Ovary (tissue), 9 donors: Measurements from ENCODE around the gene PLEKHA3. TPM values are rescaled to one million over a fixed set of nuclear protein-coding genes. Genes with fewer than 3 reads are reported as not detected.
A peak's percentile ranks its signal among the peaks of the same experiment; 100 is the strongest.
"Not testable (repeated sequence)": the region's sequence is repeated elsewhere in the genome, so short reads cannot be mapped to it uniquely, and the experiment has no call there.

Experiments used
- DNase-seq, 5 donors: peaks; one replicate each; pipeline ENCODE4 v3.0.0-alpha.2; 2019 to 2020
- H3K27ac ChIP-seq, 2 donors: fragments of 200-600 bp; one replicate each; pipeline versions ENCODE4 v1.5.1 to v1.8.0; 2019 to 2022
- H3K27me3 ChIP-seq: fragments of 200-600 bp; one replicate; pipeline ENCODE4 v1.8.0; 2022
- H3K36me3 ChIP-seq: fragments of 200-600 bp; sonication (generic); one replicate; pipeline ENCODE4 v1.5.1; 2019
- H3K4me1 ChIP-seq: one replicate; pipeline ENCODE4 v1.8.1; 2013; ENCODE audit warnings: mild to moderate bottlenecking, moderate library complexity; ENCODE audit not compliant: insufficient read depth
- H3K4me3 ChIP-seq: fragments of 200-600 bp; sonication (generic); one replicate; pipeline ENCODE4 v1.5.1; 2017
- H3K9me3 ChIP-seq, 2 donors: fragments of 200-600 bp in 1 of 2; sonication (generic) in 1 of 2; one replicate each; pipeline versions ENCODE4 v1.5.1 to v1.8.1; 2013 to 2019; ENCODE audit warnings: mild to moderate bottlenecking in 1 of 2, moderate library complexity in 1 of 2
- CTCF ChIP-seq, 3 donors: fragments of 450-650 bp in 2 of 3; fragments of 200-600 bp in 1 of 3; IDR thresholded peaks; one replicate each; pipeline versions ENCODE4 v1.5.1 to v1.8.0; 2016 to 2022; ENCODE audit warnings: antibody characterized with exemption in 3 of 3, mild to moderate bottlenecking in 1 of 3
- EP300 ChIP-seq: sonication (generic); formaldehyde crosslinking; IDR thresholded peaks from one replicate; pipeline ENCODE4 v1.6.1; 2017; ENCODE audit warnings: antibody characterized with exemption
- POLR2A ChIP-seq: fragments of 450-650 bp; IDR thresholded peaks from one replicate; pipeline ENCODE4 v1.6.1; 2017; ENCODE audit warnings: antibody characterized with exemption, mild to moderate bottlenecking, moderate library complexity
- WGBS, 3 donors: extraction: QIAGEN DNeasy Blood & Tissue Kit in 1 of 3; methylation state at CpG; one replicate each; pipeline versions ENCODE4 v1.1.5 to v1.1.7; 2013 to 2017; 5-methylcytosine and 5-hydroxymethylcytosine counted together
- intact Hi-C, 4 donors: fragments of 100-400 bp; cut with DNase I; formaldehyde crosslinking; loops; one replicate each; pipeline versions ENCODE4 v1.11.0 to v1.15.1; 2022 to 2023
- polyA plus RNA-seq, 2 donors: library from polyadenylated mRNA; stranded (reverse); fragments of 200-250 nt in 1 of 2; fragments of 350-450 nt in 1 of 2; fragmentation: Illumina TruSeq in 1 of 2; extraction: RNeasy Lipid Tissue Mini Kit (QIAGEN cat#74804) in 1 of 2; gene quantifications; one replicate each; pipeline ENCODE4 v1.2.3, GENCODE V29; 2013 to 2014
- total RNA-seq, 7 donors: library from RNA; depleted of rRNA in 2 of 7; stranded (reverse); fragments of >200 nt in 2 of 7; fragmentation: NEBNext Ultra II Directional in 3 of 7; extraction: Animal tissue kit (Norgen Biotek cat#: 25700) in 3 of 7; gene quantifications; one replicate each; pipeline versions ENCODE4 v1.1.0 to v1.2.4, GENCODE V29; 2016 to 2023
- donor health status: DM: no; HTN: no; CAD: no; lungs with moderate emphysema.
- donor health status: DM: no; HTN: no; CAD: no.
- donor health status: Bipolar disorder and iron deficiency.
- donor health status: DM: yes; HTN: yes; CAD: no.
- donor health status: DM: no; HTN: no; CAD: no.
- donor health status: DM: yes; HTN: yes; CAD: no.

Gene PLEKHA3
- total and polyA plus RNA-seq, 9 donors: 4.4 to 40.6 (median 30.7) TPM

GRCh38 chr2:178522950-178523595 lies 42.8 kb downstream of the PLEKHA3 start:
- no peaks in the 10 kb centered on the region for H3K9me3 ChIP-seq
- H3K27ac ChIP-seq: no peak overlapping the region
- intact Hi-C loops: loop anchor here in 1 of 4 donors (2.0 kb wide), 1 partner anchor 72 kb away; the partner anchor contains the start of genes PJVK and PRKRA
- DNase-seq: peak; percentile 76 to 89 (median 84)
- no peak for TF ChIP-seq EP300
- TF ChIP-seq POLR2A: peak; percentile 48
- TF ChIP-seq CTCF (IDR thresholded peaks at IDR 0.05): peak; percentile 66 to 75 (median 71)
- H3K36me3 ChIP-seq: no peaks in the 10 kb centered on the region
- WGBS, 3 donors: 8 to 17% (median 12%) methylated on average over 25 of the region's 25 CpGs
- peaks cover 1% of the 10 kb centered on the region for H3K4me1 ChIP-seq
- no peaks in the 10 kb centered on the region for H3K27me3 ChIP-seq
- H3K4me3 ChIP-seq: peak overlapping the region; percentile 48

GRCh38 chr2:178523596-178524134 lies 43.4 kb downstream of the PLEKHA3 start:
- Histone ChIP-seq H3K4me1 (peaks cover 1% of the 10 kb centered on the region), H3K4me3 (peak overlapping the region; percentile 48), H3K27ac (no peak overlapping the region), H3K27me3 (no peaks in the 10 kb centered on the region), H3K9me3 (no peaks in the 10 kb centered on the region), H3K36me3 (no peaks in the 10 kb centered on the region)
- TF ChIP-seq EP300 (no peak), POLR2A (no peak), CTCF (IDR thresholded peaks at IDR 0.05) (no peak)
- intact Hi-C loops: loop anchor here in 1 of 4 donors (2.0 kb wide), 1 partner anchor 73 kb away; the partner anchor contains the start of genes PJVK and PRKRA
- 34 to 47% (median 36%) methylated on average over 8 of the region's 8 CpGs for WGBS, 3 donors
- no peak for DNase-seq

GRCh38 chr2:178525010-178525409 lies 44.8 kb downstream of the PLEKHA3 start:
- H3K9me3 ChIP-seq, H3K27me3 ChIP-seq, intact Hi-C loops, H3K4me1 ChIP-seq, DNase-seq, H3K4me3 ChIP-seq, H3K36me3 ChIP-seq, H3K27ac ChIP-seq: not testable (repeated sequence)
- 98 to 100% (median 99%) methylated on average over 4 to 5 of the region's 5 CpGs for WGBS, 3 donors

- H3K4me1 ChIP-seq, H3K9me3 ChIP-seq, H3K4me3 ChIP-seq, H3K36me3 ChIP-seq, DNase-seq, H3K27me3 ChIP-seq, intact Hi-C loops, H3K27ac ChIP-seq: not testable (repeated sequence)
- WGBS, 3 donors: 73 to 85% (median 85%) methylated on average over 1 of the region's 1 CpG
Measured at GRCh38 chr2:178525460-178525859, 45.2 kb downstream of the PLEKHA3 start.

GRCh38 chr2:178526256-178526655 lies 46.0 kb downstream of the PLEKHA3 start:
- H3K9me3 ChIP-seq: no peaks in the 10 kb centered on the region
- no peak overlapping the region for H3K27ac ChIP-seq
- H3K27me3 ChIP-seq: no peaks in the 10 kb centered on the region
- no peaks in the 10 kb centered on the region for H3K36me3 ChIP-seq
- WGBS, 3 donors: 95 to 98% (median 96%) methylated on average over 4 of the region's 4 CpGs
- no peak overlapping the region for H3K4me3 ChIP-seq
- TF ChIP-seq POLR2A (no peak), CTCF (IDR thresholded peaks at IDR 0.05) (no peak), EP300 (no peak)
- H3K4me1 ChIP-seq: peaks cover 1% of the 10 kb centered on the region
- no peak for DNase-seq
- intact Hi-C loops: no loop called here
